OCI-LY1 (cell line): Measurements from ENCODE around the gene RAB40C.

Source experiments
- H2AFZ ChIP-seq: fragments of 200-600 bp; sonication (generic), shearing (Covaris generic); 2 replicates; pipeline ENCODE4 v1.6.0; 2014; ENCODE audit warnings: antibody characterized with exemption, mild to moderate bottlenecking, low read length
- H3F3A ChIP-seq: fragments of 200-600 bp; sonication (generic), shearing (Covaris generic); 2 replicates; pipeline ENCODE4 v1.6.0; 2014; ENCODE audit warnings: mild to moderate bottlenecking, antibody characterized with exemption, low read length, moderate library complexity; ENCODE audit not compliant: insufficient read depth
- H3K27ac ChIP-seq: fragments of 200-600 bp; sonication (generic); 2 replicates; pipeline ENCODE4 v1.5.1; 2014; ENCODE audit warnings: low read length, mixed run types, mild to moderate bottlenecking, low read depth; ENCODE audit not compliant: poor library complexity, severe bottlenecking
- H3K27me3 ChIP-seq: fragments of 200-600 bp; sonication (generic); 2 replicates; pipeline ENCODE4 v1.6.0; 2014; ENCODE audit warnings: antibody characterized with exemption, mild to moderate bottlenecking, low read length, moderate library complexity; ENCODE audit not compliant: insufficient read depth
- H3K36me3 ChIP-seq: fragments of 200-600 bp; sonication (generic); 2 replicates; pipeline ENCODE4 v1.6.1; 2014; ENCODE audit warnings: mild to moderate bottlenecking, antibody characterized with exemption, low read length, moderate library complexity, mixed read lengths; ENCODE audit not compliant: insufficient read depth
- H3K4me1 ChIP-seq: fragments of 200-600 bp; sonication (generic); 2 replicates; pipeline ENCODE4 v1.5.1; 2014; ENCODE audit warnings: mild to moderate bottlenecking, low read length, moderate library complexity; ENCODE audit not compliant: insufficient read depth, severe bottlenecking
- H3K4me2 ChIP-seq: fragments of 200-600 bp; sonication (generic), shearing (Covaris generic); 2 replicates; pipeline ENCODE4 v1.6.1; 2014; ENCODE audit warnings: low read length
- H3K4me3 ChIP-seq: fragments of 200-600 bp; sonication (generic); 2 replicates; pipeline ENCODE4 v1.5.1; 2014; ENCODE audit warnings: low read length, low read depth, mild to moderate bottlenecking, mixed read lengths; ENCODE audit not compliant: poor library complexity, severe bottlenecking
- H3K79me2 ChIP-seq: fragments of 200-600 bp; shearing (Covaris generic); 2 replicates; pipeline ENCODE4 v1.6.1; 2016; ENCODE audit warnings: mixed run types, low read length, mixed read lengths; ENCODE audit not compliant: insufficient read depth
- H3K9ac ChIP-seq: fragments of 200-600 bp; sonication (generic), shearing (Covaris generic); 2 replicates; pipeline ENCODE4 v1.6.1; 2014; ENCODE audit warnings: mild to moderate bottlenecking, low read length, mixed read lengths
- H3K9me2 ChIP-seq: fragments of 200-600 bp; sonication (generic), shearing (Covaris generic); 2 replicates; pipeline ENCODE4 v1.6.1; 2014; ENCODE audit warnings: low read depth, mild to moderate bottlenecking, low read length, mixed read lengths
- H3K9me3 ChIP-seq: fragments of 200-600 bp; shearing (Covaris generic); 2 replicates; pipeline ENCODE4 v1.6.1; 2014; ENCODE audit warnings: low read length, mixed read lengths
- H4K20me1 ChIP-seq: fragments of 200-600 bp; sonication (generic), shearing (Covaris generic); 2 replicates; pipeline ENCODE4 v1.6.0; 2016; ENCODE audit warnings: mild to moderate bottlenecking, low read length; ENCODE audit not compliant: insufficient read depth
- CTCF ChIP-seq: fragments of 200-600 bp; sonication (generic), shearing (Covaris generic); IDR thresholded peaks from 2 replicates; pipeline ENCODE4 v1.5.1; 2017; ENCODE audit warnings: mild to moderate bottlenecking, antibody characterized with exemption, low read length, moderate library complexity, mixed read lengths
- EZH2 ChIP-seq: fragments of 200-600 bp; sonication (generic), shearing (Covaris generic); IDR thresholded peaks from 2 replicates; pipeline ENCODE4 v1.8.0; 2017; ENCODE audit warnings: borderline replicate concordance, mixed run types, mild to moderate bottlenecking, antibody characterized with exemption, low read length, moderate library complexity, mixed read lengths

RAB40C gene

GRCh38 chr16:649631-650030, 59.8 kb downstream of the RAB40C start:
- no peak for TF ChIP-seq EZH2
- TF ChIP-seq CTCF: no peak
- no peaks in the 10 kb centered on the region for H3F3A ChIP-seq
- peak overlapping the region; percentile 80 for H3K9ac ChIP-seq

GRCh38 chr16:651844-652243, 62.0 kb downstream of the RAB40C start:
- Histone ChIP-seq H3K4me2 (no peak overlapping the region), H2AFZ (no peak overlapping the region), H3K9me3 (no peaks in the 10 kb centered on the region), H3K9ac (no peak overlapping the region), H3K4me3 (no peak overlapping the region), H3K36me3 (peaks cover 30% of the 10 kb centered on the region), H3K27ac (no peak overlapping the region), H3K9me2 (no peaks in the 10 kb centered on the region), H3K4me1 (peaks cover 34% of the 10 kb centered on the region), H4K20me1 (no peaks in the 10 kb centered on the region), H3F3A (no peaks in the 10 kb centered on the region), H3K79me2 (no peaks in the 10 kb centered on the region), H3K27me3 (no peaks in the 10 kb centered on the region)
- TF ChIP-seq CTCF (no peak), EZH2 (no peak)

More at GRCh38 chr16:649631-650030, 59.8 kb downstream of the RAB40C start:
- no peaks in the 10 kb centered on the region for H4K20me1 ChIP-seq
- no peak overlapping the region for H3K27ac ChIP-seq
- no peak overlapping the region for H2AFZ ChIP-seq
- no peaks in the 10 kb centered on the region for H3K27me3 ChIP-seq
- H3K9me3 ChIP-seq: no peaks in the 10 kb centered on the region
- peaks cover 18% of the 10 kb centered on the region for H3K36me3 ChIP-seq
- H3K4me2 ChIP-seq: peak overlapping the region; percentile 99
- peak overlapping the region; percentile 88 for H3K4me3 ChIP-seq
- no peaks in the 10 kb centered on the region for H3K9me2 ChIP-seq
- no peaks in the 10 kb centered on the region for H3K79me2 ChIP-seq
- H3K4me1 ChIP-seq: peaks cover 43% of the 10 kb centered on the region

- H3K27ac ChIP-seq: no peak overlapping the region
- TF ChIP-seq CTCF: no peak
- TF ChIP-seq EZH2: no peak
- H2AFZ ChIP-seq: no peak overlapping the region
- peaks cover 30% of the 10 kb centered on the region; the same call in 1 of the 2 replicates for H3K36me3 ChIP-seq
- no peak overlapping the region for H3K4me2 ChIP-seq
- H3K27me3 ChIP-seq: no peaks in the 10 kb centered on the region
- H4K20me1 ChIP-seq: no peaks in the 10 kb centered on the region
- no peaks in the 10 kb centered on the region for H3K9me3 ChIP-seq
- no peaks in the 10 kb centered on the region for H3K9me2 ChIP-seq
- peaks cover 27% of the 10 kb centered on the region for H3K4me1 ChIP-seq
- H3K79me2 ChIP-seq: no peaks in the 10 kb centered on the region
- H3F3A ChIP-seq: no peaks in the 10 kb centered on the region
- H3K9ac ChIP-seq: no peak overlapping the region
- H3K4me3 ChIP-seq: no peak overlapping the region
Observed at GRCh38 chr16:652454-653305, 62.8 kb downstream of the RAB40C start.
